ENCODE results near the gene MEGF6.

MEGF6 gene

GRCh38 chr1:3519301-3519885 lies 91.9 kb downstream of the MEGF6 start:
- DNase-seq (ENCODE audit: low spot score) = no peak

DNA sequence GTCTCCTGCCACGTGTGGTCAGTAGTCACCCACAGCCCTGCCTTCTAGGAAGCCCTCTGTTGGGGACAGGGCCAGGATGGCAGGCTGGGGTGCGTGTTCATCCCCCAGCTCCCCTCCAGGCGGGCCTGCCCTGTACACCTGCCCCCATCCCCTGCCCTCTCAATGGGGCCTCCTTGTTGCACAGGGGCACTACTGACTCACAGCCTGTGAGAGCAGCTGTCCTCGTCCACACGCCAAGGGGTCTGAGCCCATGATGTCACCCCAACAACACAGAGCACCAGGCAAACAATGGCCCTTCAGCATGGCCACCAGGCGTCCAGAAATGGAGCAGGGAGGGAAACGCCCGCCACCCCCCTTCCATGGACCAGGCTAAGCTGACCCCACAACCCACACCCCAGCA lies 92.6 kb downstream of the MEGF6 start:
- no peak for DNase-seq (ENCODE audit: low spot score)

DNA sequence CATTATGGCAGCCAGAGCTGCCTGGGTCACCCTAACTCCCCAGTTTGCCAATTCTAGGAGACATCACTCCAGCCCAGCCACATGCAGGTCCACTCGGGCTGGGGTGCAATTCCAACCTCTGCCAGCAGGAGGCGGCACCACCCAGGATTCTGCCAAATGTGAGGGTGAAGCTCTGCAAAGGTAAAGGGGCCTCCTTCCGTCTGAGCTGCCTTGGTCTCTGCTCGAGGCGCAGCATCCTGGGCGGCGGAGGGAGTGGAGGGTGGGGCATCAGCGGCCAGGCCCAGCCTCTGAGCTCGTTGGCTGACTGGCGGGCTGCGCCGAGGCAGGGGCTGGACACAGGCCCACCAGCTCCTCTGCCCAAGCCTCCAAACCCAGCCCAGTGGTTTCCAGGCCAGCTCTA lies 93.1 kb downstream of the MEGF6 start:
- no peak for DNase-seq (ENCODE audit: low spot score)

GRCh38 chr1:3516911-3517675 lies 94.2 kb downstream of the MEGF6 start:
- no peak for DNase-seq (ENCODE audit: low spot score)

GRCh38 chr1:3516481-3516869 lies 94.8 kb downstream of the MEGF6 start:
- no peak for DNase-seq (ENCODE audit: low spot score)

DNA sequence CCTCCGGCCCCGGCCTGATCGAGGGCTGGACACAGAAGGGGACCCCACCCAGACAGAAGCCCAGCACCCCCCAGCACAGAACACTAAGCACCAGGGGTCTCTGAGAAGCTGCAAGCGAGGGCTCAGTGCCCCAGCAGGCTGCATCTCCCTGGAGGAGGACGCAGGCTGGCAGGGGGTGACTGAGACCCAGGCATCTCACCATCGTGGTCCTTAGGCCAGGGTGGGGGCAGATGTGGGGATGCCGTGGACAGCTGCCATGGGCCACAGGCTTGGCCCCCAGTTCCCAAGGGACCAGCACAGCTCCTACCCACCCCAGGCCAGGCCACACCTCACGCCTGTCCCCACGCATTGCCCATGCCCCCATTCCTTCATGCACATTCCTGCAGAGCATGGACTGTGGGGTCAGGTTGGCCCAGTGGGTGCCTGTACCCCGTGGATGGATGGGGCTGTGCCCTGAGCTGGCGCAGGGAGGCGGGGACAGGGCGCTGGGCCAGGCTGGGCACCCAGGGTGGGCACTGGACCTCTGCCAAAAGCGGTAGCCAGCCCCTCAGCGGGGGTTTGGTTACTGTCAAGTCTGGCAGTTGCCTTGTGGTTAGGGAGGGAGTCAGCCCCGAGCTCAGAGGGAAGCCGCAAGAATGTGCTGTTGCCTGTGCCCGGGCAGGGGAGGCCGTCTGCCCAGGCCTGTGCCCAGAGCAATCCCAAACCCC lies 95.4 kb downstream of the MEGF6 start:
- no peak for DNase-seq (ENCODE audit: low spot score)

GRCh38 chr1:3515272-3515671 lies 96.0 kb downstream of the MEGF6 start:
- DNase-seq (ENCODE audit: low spot score) = no peak

DNA sequence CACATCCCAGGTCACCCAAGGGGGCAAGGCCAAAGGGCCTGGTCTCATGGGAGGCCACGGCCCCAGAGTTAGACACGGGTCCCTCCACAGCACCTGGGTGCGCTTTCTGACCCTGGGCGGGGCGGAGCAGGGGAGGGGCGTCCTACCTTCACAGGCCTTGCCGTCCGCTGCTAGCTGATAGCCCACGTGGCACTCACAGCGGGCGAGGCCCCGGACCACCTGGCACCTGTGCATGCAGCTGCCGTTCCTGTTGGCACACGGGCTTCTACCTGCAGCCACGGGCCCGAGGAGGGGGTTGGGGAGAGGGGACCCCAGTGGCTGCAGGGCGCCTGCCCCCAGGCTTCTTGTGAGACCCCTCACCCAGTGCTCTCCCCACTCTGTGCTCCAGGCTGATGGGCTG lies 96.9 kb downstream of the MEGF6 start:
- DNase-seq (ENCODE audit: low spot score) = no peak

GRCh38 chr1:3511856-3512255 lies 99.5 kb downstream of the MEGF6 start:
- no peak for DNase-seq (ENCODE audit: low spot score)

GRCh38 chr1:3511306-3511705 lies 100.0 kb downstream of the MEGF6 start:
- no peak for DNase-seq (ENCODE audit: low spot score)

- DNase-seq (ENCODE audit: low spot score) = no peak
Measured at GRCh38 chr1:3510956-3511250, 100.4 kb downstream of the MEGF6 start.

- no peak for DNase-seq (ENCODE audit: low spot score)
Measured at GRCh38 chr1:3510136-3510955, 101.0 kb downstream of the MEGF6 start.

GRCh38 chr1:3509721-3510120 lies 101.6 kb downstream of the MEGF6 start:
- DNase-seq (ENCODE audit: low spot score) = no peak

DNA sequence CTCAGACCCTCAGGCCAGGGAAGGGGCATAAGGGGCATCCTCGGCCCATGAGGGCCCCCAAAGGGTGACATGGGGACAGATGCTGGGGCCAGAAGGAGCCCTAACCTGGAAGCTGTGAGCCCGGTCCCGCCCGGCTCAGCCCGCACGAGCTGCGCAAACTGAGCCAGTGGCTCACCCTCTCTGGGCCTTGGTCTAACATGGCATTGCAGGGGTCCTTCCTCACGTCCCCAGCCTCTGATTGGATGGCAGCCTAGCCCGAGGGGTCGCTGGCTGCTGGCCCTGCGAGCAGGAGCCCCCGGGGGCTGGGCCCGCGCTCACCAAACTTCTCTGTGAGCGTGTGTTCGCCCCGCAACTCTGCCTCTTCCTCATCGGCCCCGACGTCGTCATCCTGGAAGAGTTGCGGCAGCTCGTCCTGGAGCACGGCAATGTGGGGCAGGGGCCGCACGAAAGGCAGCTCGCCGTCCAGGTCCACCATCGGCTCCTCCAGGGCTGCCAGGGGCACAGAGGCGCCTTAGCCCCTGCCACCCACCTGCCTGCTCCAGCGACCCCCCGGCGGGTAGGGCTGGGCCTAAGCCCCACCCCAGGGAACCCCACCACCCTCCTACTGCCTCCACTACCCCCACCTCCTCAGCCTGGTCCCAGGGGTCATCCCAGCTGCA lies 102.4 kb downstream of the MEGF6 start:
- no peak for DNase-seq (ENCODE audit: low spot score)

GRCh38 chr1:3507636-3508275 lies 103.6 kb downstream of the MEGF6 start:
- DNase-seq (ENCODE audit: low spot score) = no peak

DNA sequence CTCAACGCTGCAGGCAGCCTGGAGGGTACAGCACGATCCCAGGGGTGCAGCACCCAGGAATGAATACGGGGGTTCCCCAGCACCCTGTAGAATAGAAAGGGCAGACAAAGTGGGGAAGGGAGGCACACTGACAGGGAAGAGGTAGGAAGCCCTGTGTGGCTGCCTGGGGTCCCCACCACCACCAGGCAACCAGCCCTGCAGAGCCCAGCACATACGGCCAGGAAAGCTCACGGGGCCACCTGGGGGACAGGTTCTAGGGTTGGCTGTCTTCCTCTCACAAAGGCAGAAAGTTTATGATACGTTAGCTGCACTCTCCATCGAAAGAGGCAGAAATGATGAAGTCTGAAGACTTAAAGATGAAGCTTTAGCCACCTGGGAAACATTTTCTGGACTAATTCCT lies 104.4 kb downstream of the MEGF6 start:
- DNase-seq (ENCODE audit: low spot score) = no peak

DNA sequence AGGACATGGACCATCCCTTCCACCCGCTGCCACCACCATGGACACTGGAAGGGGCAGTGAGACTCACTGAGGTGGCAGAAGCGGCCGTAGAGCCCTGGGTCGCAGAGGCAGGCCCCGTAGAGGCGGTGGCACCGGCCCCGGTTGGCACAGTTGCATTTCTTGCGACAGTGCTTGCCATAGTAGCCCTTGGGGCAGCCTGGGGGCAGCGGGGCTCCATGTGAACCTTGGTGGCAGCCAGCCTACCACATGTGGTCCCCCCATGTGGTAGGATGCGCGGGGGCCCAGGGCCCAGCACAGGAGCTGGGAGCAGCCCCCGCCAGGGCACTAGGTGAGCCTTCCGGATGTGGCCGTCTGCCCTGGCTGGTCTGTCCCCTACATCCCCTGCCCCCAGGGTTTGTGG lies 105.3 kb downstream of the MEGF6 start:
- DNase-seq (ENCODE audit: low spot score) = no peak

GRCh38 chr1:3505161-3505560 lies 106.1 kb downstream of the MEGF6 start:
- DNase-seq (ENCODE audit: low spot score) = no peak

- DNase-seq (ENCODE audit: low spot score) = no peak
Measured at GRCh38 chr1:3504822-3505153, 106.5 kb downstream of the MEGF6 start.

DNA sequence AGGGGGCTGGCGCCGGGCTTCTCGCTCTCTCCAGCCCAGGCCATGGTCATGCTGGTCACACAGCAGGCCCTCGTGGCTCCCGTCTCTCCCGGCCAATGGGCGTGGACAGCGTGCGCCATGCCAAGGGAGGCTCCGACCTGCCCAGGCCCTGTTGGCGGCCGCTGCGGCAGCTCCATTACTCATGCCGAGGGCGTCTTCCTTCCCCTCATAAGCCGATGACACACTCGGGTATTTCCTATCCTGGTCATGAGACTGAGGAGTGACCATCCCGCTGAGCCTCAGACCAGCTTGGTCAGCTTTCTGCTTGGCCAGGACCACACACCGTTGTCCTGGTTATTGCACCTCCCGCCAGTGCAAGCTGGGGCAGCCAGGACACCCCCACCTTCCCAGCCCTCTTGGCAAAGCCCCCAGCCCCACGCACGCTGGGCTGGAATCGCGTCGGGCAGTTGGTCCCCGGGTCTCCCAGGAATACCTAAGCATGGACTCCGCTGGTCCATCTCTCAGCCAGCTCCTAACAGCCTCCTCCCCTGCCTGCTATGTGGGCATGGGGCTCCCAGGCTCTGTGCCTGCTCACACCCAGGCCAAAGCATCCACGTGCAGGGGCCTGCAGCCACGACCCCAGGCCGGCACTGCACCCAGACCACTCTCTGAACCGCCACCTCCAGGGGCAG lies 107.0 kb downstream of the MEGF6 start:
- no peak for DNase-seq (ENCODE audit: low spot score)

- DNase-seq (ENCODE audit: low spot score) = no peak
Measured at GRCh38 chr1:3503525-3503886, 107.8 kb downstream of the MEGF6 start.

Data from HuH-7 (cell line).